GM23338 (cell line): ENCODE data around the gene ACADS. TPM values are rescaled to one million over a fixed set of nuclear protein-coding genes. Genes with fewer than 3 reads are reported as not detected.
A peak's percentile ranks its signal among the peaks of the same experiment; 100 is the strongest.

Experiments
- ATAC-seq: fragments of 200-7000 bp; cut with Tn5 transposase; 3 replicates; pipeline ENCODE4 v1.9.1; 2020
- DNase-seq: peaks from one replicate; pipeline ENCODE4 v3.0.0-alpha.2; 2015; ENCODE audit warnings: low spot score
- H2AFZ ChIP-seq: fragments of 200-600 bp; sonication (generic); 2 replicates; pipeline ENCODE4 v1.8.0; 2016; ENCODE audit warnings: antibody characterized with exemption, mild to moderate bottlenecking, moderate library complexity
- H3F3A ChIP-seq: fragments of 200-600 bp; sonication (generic); replicated peaks from 2 replicates; pipeline ENCODE4 v1.8.0; 2017; ENCODE audit warnings: antibody characterized with exemption, mixed run types, low read depth
- H3K27ac ChIP-seq: fragments of 200-600 bp; sonication (generic); 2 replicates; pipeline ENCODE4 v1.6.1; 2016; ENCODE audit warnings: low read depth
- H3K27me3 ChIP-seq: fragments of 200-600 bp; sonication (generic); 2 replicates; pipeline ENCODE4 v1.8.0; 2016; ENCODE audit warnings: mild to moderate bottlenecking, mixed run types, moderate library complexity; ENCODE audit not compliant: insufficient read depth
- H3K36me3 ChIP-seq: fragments of 200-600 bp; sonication (generic); 2 replicates; pipeline ENCODE4 v1.8.0; 2016; ENCODE audit warnings: mild to moderate bottlenecking; ENCODE audit not compliant: insufficient read depth
- H3K4me1 ChIP-seq: fragments of 200-600 bp; sonication (generic); 2 replicates; pipeline ENCODE4 v1.8.0; 2016; ENCODE audit warnings: mild to moderate bottlenecking, moderate library complexity; ENCODE audit not compliant: insufficient read depth
- H3K4me2 ChIP-seq: fragments of 200-600 bp; sonication (generic); 2 replicates; pipeline ENCODE4 v1.7.1; 2017; ENCODE audit warnings: mixed run types
- H3K4me3 ChIP-seq: fragments of 200-600 bp; sonication (generic); 2 replicates; pipeline ENCODE4 v1.6.1; 2016; ENCODE audit warnings: mixed run types
- H3K79me2 ChIP-seq: fragments of 200-600 bp; sonication (generic); replicated peaks from 2 replicates; pipeline ENCODE4 v1.8.0; 2017; ENCODE audit warnings: mild to moderate bottlenecking; ENCODE audit not compliant: insufficient read depth
- H3K9me2 ChIP-seq: fragments of 200-600 bp; sonication (generic); 2 replicates; pipeline ENCODE4 v1.8.0; 2017; ENCODE audit not compliant: insufficient read depth
- H4K20me1 ChIP-seq: fragments of 200-600 bp; sonication (generic); replicated peaks from 2 replicates; pipeline ENCODE4 v1.8.0; 2017; ENCODE audit warnings: mild to moderate bottlenecking; ENCODE audit not compliant: insufficient read depth
- H3K27ac Mint-ChIP-seq: 2 replicates; pipeline ENCODE4 v1.8.0; 2020; ENCODE audit warnings: inconsistent platforms, mild to moderate bottlenecking, moderate library complexity, mixed read lengths
- H3K27me3 Mint-ChIP-seq: 3 replicates; pipeline ENCODE4 v1.8.0; 2022; ENCODE audit warnings: low read depth, mild to moderate bottlenecking, moderate library complexity, mixed read lengths, inconsistent platforms; ENCODE audit not compliant: insufficient read depth, poor library complexity
- H3K36me3 Mint-ChIP-seq: 3 replicates; pipeline ENCODE4 v1.8.0; 2021; ENCODE audit warnings: low read depth, mild to moderate bottlenecking, inconsistent platforms, moderate library complexity, mixed read lengths
- H3K4me1 Mint-ChIP-seq: 3 replicates; pipeline ENCODE4 v1.8.0; 2020; ENCODE audit warnings: mild to moderate bottlenecking, inconsistent platforms, mixed read lengths
- H3K4me3 Mint-ChIP-seq: 3 replicates; pipeline ENCODE4 v1.8.0; 2021; ENCODE audit warnings: moderate library complexity, mild to moderate bottlenecking, inconsistent platforms, mixed read lengths
- H3K9me3 Mint-ChIP-seq: 3 replicates; pipeline ENCODE4 v1.8.0; 2020; ENCODE audit warnings: moderate library complexity, mild to moderate bottlenecking, inconsistent platforms, mixed read lengths
- CREB1 ChIP-seq: fragments of 250-450 bp; sonication (Bioruptor Pico); IDR thresholded peaks from 2 replicates; pipeline ENCODE4 v1.5.0; 2020; ENCODE audit warnings: low read depth, mild to moderate bottlenecking, moderate library complexity
- CTCF ChIP-seq, 2 experiments: fragments of 200-600 bp in 1 of 2; sonication (generic) in 1 of 2; conservative IDR thresholded peaks; 2 replicates each; pipeline versions ENCODE4 v1.5.1 to v1.6.1; 2016 to 2017; ENCODE audit warnings: antibody characterized with exemption in 2 of 2, low read depth in 2 of 2, mild to moderate bottlenecking in 2 of 2, moderate library complexity in 1 of 2
- ETS1 ChIP-seq: IDR thresholded peaks from 2 replicates; pipeline ENCODE4 v1.6.1; 2016; ENCODE audit warnings: antibody characterized with exemption
- POLR2AphosphoS5 ChIP-seq: IDR thresholded peaks from 2 replicates; pipeline ENCODE4 v1.6.1; 2016; ENCODE audit warnings: antibody characterized with exemption, low read depth
- REST ChIP-seq: IDR thresholded peaks from one replicate; pipeline ENCODE4 v1.6.1; 2018; ENCODE audit warnings: antibody characterized with exemption; ENCODE audit not compliant: unreplicated experiment
- STAT1 ChIP-seq: IDR thresholded peaks from one replicate; pipeline ENCODE4 v1.6.1; 2016; ENCODE audit warnings: antibody characterized with exemption; ENCODE audit not compliant: unreplicated experiment
- ZNF114 ChIP-seq: fragments of 250-450 bp; sonication (Bioruptor Pico); IDR thresholded peaks from 2 replicates; pipeline ENCODE4 v1.5.0; 2020; ENCODE audit warnings: mild to moderate bottlenecking, moderate library complexity
- ZNF331 ChIP-seq: fragments of 250-450 bp; sonication (Bioruptor Pico); IDR thresholded peaks from 2 replicates; pipeline ENCODE4 v1.5.0; 2020; ENCODE audit warnings: low read depth, mild to moderate bottlenecking, moderate library complexity
- polyA plus RNA-seq: library from polyadenylated mRNA; unstranded; fragments of >200 nt; fragmentation: Nextera tagmentation; extraction: Ambion mirVana; gene quantifications from 2 replicates; pipeline ENCODE4 v1.2.1, GENCODE V29; 2016
- total RNA-seq: library from RNA; depleted of rRNA; stranded (reverse); fragments of >200 nt; shearing (Covaris generic); gene quantifications from 2 replicates; pipeline ENCODE4 v1.2.3, GENCODE V29; 2014

The ACADS gene
- total and polyA plus RNA-seq, 2 experiments from 2014 or later, result 3.1 to 5.7 TPM

DNA sequence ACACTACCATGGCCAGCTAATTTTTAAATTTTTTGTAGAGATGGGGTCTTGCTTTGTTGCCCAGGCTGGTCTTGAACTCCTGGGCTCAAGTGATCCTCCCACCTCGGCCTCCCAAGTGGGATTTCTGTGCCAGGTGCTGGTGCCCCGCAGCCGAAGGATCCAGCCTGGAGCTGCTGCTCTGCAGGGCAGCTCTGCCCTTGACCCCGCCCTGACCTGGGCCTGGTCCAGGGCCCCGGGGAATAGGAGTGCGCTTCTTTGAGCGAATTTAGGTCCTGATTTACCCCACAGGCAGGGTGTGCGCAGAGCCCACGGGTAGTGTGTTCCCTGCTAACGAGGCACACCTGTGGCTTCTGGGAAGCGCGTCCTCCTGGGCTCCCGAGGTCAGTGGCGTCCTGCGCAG lies 15.2 kb downstream of the ACADS start:
- Mint-ChIP-seq H3K4me3 (no peak overlapping the region), H3K4me1 (no peaks in the 10 kb centered on the region; the same call in 2 of the 3 replicates), H3K27ac (no peak overlapping the region), H3K27me3 (peaks cover 4% of the 10 kb centered on the region), H3K36me3 (no peaks in the 10 kb centered on the region), H3K9me3 (no peaks in the 10 kb centered on the region)
- no peak overlapping the region for H3K4me3 ChIP-seq
- no peaks in the 10 kb centered on the region for H3K27me3 ChIP-seq
- H3K36me3 ChIP-seq, result no peaks in the 10 kb centered on the region
- ATAC-seq (no peak), DNase-seq (no peak)
- no peaks in the 10 kb centered on the region for H3K9me2 ChIP-seq
- no peaks in the 10 kb centered on the region for H3K4me1 ChIP-seq
- H3F3A ChIP-seq, result no peaks in the 10 kb centered on the region
- H2AFZ ChIP-seq, result no peak overlapping the region
- TF ChIP-seq REST, result no peak
- no peak for TF ChIP-seq ZNF331 (CRISPR knock-in tag)
- no peak for TF ChIP-seq POLR2AphosphoS5
- TF ChIP-seq CREB1 (CRISPR knock-in tag), result no peak
- no peak for TF ChIP-seq ZNF114 (CRISPR knock-in tag)
- TF ChIP-seq ETS1, result no peak
- TF ChIP-seq STAT1, result no peak
- no peak overlapping the region for H3K4me2 ChIP-seq
- no peak overlapping the region for H3K27ac ChIP-seq
- no peaks in the 10 kb centered on the region for H3K79me2 ChIP-seq
- no peaks in the 10 kb centered on the region for H4K20me1 ChIP-seq

GRCh38 chr12:120741476-120742421 lies 16.1 kb downstream of the ACADS start:
- Histone ChIP-seq H3K4me1 (no peaks in the 10 kb centered on the region), H3K27me3 (no peaks in the 10 kb centered on the region), H3F3A (no peaks in the 10 kb centered on the region), H3K79me2 (no peaks in the 10 kb centered on the region), H4K20me1 (no peaks in the 10 kb centered on the region), H3K27ac (no peak overlapping the region), H3K4me3 (no peak overlapping the region), H2AFZ (no peak overlapping the region; the same call in 1 of the 2 replicates), H3K9me2 (no peaks in the 10 kb centered on the region), H3K36me3 (no peaks in the 10 kb centered on the region), H3K4me2 (no peak overlapping the region)
- Mint-ChIP-seq H3K27ac (no peak overlapping the region), H3K27me3 (peaks cover 3% of the 10 kb centered on the region), H3K4me1 (no peaks in the 10 kb centered on the region; the same call in 2 of the 3 replicates), H3K9me3 (no peaks in the 10 kb centered on the region), H3K4me3 (no peak overlapping the region), H3K36me3 (no peaks in the 10 kb centered on the region)
- TF ChIP-seq CTCF (conservative IDR thresholded peaks at IDR 0.05; ENCODE audit: low read depth in 2 of 2) (peak in 1 of 2 experiments; percentile 19; a peak in 1 of 4 replicates), ZNF331 (CRISPR knock-in tag) (no peak), ETS1 (no peak)
- no peak for ATAC-seq
- DNase-seq, result no peak
